HG02870 (cell line): ENCODE measurements around the gene KLHDC4.

ENCODE experiments used
- ATAC-seq: cut with Tn5 transposase; IDR thresholded peaks from one replicate; pipeline ENCODE4 v1.9.1; 2021; ENCODE audit warnings: mild to moderate bottlenecking, moderate library complexity; ENCODE audit not compliant: unreplicated experiment

KLHDC4 gene

GRCh38 chr16:87701505-87701921 lies 64.3 kb downstream of the KLHDC4 start:
- ATAC-seq: no peak

- ATAC-seq: no peak
Observed at GRCh38 chr16:87701078-87701460, 64.7 kb downstream of the KLHDC4 start.

GRCh38 chr16:87700406-87701077 lies 65.2 kb downstream of the KLHDC4 start:
- ATAC-seq: no peak

DNA sequence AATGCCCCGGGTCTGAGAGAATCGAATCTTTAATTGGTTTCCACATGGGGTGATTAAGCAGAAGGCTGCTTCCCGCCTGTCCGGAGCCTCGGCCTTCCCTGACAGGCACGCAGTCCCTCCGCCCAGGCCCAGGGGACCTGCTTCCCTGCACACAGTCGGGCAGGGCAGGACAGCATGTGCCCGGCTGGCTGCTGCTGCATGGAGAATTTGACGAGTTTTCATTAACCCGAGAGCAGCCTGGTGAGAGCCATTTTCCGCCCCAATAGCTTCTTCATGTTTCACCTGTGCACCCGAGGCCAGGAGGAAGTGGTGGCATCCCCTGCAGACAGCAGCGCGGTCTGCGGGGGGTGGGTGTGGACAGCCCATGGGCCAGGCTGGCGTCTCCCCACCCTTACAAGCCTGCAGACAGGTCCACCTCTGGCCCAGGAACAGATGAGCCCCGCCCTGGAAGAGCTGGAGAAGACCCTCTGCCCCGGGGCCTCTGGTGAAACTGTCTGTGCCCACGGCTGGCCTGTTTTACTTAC lies 67.0 kb downstream of the KLHDC4 start:
- ATAC-seq: no peak

- ATAC-seq: peak; percentile 71
Observed at GRCh38 chr16:87698241-87698640, 67.5 kb downstream of the KLHDC4 start.

GRCh38 chr16:87697792-87698191 lies 68.0 kb downstream of the KLHDC4 start:
- ATAC-seq: no peak

DNA sequence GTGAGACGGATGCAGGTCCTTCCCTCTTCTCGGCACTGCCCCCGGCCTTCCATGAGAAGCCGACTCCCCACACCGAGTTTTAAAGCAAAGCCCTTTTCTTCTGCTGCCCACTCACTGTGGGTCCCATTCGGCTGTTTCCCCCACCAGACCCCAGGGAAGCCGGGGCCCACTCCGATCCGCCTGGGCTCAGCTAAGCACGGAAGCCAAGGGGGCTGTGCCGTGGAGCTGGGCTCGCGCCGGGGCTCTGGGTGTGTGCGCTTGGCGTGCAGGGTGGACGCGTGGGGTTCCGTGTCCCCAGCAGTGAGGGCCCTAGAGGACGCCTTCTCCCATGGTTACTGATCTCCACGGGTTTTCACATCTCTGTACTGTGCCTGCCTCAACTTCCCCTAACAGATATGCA lies 68.5 kb downstream of the KLHDC4 start:
- ATAC-seq: no peak

DNA sequence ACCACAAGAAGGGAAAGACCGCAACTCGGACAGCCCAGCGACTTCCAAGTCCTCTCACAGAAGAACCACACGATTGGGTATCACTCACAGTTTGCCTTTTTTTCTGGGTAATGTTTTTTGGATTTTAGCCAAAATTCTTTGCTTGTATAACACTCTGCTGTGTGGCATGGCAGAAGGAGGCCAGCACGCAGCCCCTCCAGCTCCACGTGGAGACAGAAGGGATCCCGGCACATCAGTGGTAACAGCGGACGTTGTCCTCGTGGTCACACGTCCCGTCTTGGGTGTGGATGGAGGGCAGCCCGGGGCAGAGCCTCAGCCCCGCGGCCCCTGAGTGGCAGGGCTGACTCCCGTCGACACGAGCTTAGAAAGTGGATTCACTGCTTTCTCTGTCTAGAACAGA lies 69.1 kb downstream of the KLHDC4 start:
- ATAC-seq: no peak

GRCh38 chr16:87695534-87695933 lies 70.3 kb downstream of the KLHDC4 start:
- no peak for ATAC-seq

- no peak for ATAC-seq
Observed at GRCh38 chr16:87694441-87695125, 71.2 kb downstream of the KLHDC4 start.

GRCh38 chr16:87693827-87694226 lies 72.0 kb downstream of the KLHDC4 start:
- no peak for ATAC-seq

GRCh38 chr16:87692756-87693155 lies 73.0 kb downstream of the KLHDC4 start:
- ATAC-seq: no peak

DNA sequence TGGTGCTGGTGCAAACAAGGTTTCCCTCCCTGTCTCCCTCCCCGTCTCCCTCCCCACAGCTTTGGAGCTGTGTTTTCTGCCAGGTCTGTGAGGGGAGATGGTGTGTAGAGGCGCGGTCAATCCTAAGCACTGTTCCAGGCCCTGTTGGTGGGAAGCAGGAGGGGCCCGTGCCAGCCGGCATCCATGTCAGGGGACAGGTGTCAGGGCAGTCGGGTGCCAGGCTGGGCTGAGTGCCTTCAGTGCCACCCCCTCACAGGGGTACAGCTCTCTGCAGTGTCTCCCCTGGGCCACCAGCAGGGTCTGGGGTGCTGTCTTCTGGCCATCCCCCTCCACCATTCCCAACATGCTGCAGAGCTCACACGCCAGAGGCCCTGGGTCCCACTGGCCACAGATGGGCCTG lies 73.6 kb downstream of the KLHDC4 start:
- no peak for ATAC-seq

- ATAC-seq: no peak
Observed at GRCh38 chr16:87691686-87692079, 74.1 kb downstream of the KLHDC4 start.

- no peak for ATAC-seq
Observed at GRCh38 chr16:87690911-87691685, 74.7 kb downstream of the KLHDC4 start.

GRCh38 chr16:87689956-87690465 lies 75.8 kb downstream of the KLHDC4 start:
- no peak for ATAC-seq

- no peak for ATAC-seq
Observed at GRCh38 chr16:87688876-87689815, 76.6 kb downstream of the KLHDC4 start.

DNA sequence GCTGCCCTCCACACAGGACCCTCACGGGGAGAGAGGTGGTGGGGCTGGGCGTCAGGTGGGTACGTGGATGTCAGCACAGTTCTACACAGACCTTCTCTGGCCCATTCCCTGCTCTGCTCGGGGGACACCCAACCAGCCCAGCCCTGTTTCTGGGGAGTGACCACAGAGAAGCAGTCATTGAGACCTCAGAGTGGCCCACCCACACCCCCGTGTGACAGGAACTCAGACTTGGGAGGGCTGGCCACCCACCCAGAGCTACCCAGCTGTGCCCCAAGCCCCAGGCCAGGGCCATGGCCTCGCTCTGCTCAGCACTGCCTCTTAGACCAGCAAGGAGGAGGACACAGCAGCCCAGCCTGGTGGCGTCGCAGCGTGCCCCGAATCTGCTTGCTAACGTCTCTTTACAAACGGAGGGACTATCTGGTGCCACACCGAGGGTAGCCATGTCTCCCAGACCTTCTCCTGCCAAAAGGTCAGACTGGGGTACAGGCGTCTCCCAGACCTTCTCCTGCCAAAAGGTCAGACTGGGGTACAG lies 77.7 kb downstream of the KLHDC4 start:
- no peak for ATAC-seq

DNA sequence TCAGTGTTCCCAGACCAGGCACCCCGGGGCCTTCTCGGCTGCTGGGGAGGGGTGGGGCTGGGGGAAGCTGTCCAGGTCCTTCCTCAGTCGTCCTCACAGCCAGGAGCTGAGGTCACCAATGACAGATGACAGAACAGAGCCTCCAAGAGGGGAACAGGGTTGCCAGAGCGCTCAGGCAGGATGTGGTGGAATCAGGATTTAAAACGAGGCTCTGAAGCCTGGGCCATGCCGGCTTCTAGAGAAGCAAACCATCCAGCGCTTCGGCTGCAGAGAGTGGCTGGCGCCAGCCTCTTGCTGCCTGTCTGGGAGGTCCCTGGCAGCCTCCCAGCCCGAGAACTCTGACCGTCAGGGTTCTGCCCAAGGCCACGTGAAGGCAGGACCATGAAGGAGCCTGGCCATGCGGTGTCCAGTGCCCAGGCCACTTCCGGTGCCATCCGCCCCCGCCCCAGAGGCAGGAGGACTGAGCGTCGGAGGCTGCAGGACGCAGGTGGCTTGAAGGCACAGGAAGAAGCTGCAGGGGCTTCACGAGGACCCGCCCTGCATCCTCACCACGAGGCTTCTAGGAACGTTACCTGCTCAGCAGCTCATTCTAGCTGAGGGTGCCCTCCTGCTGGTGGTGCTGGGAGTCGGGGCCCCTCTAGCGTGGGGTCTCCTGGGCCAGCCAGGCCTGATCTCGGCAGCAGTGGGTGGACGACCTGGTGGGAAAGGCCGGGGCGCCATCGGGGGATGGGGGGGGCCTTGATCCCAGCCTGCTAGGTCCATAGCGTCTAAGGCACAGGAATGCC lies 78.5 kb downstream of the KLHDC4 start:
- no peak for ATAC-seq
